Left colon (tissue), 2 donors: ENCODE data around the gene ANKRD23. TPM values are rescaled to one million over a fixed set of nuclear protein-coding genes. Genes with fewer than 3 reads are reported as not detected.
A peak's percentile ranks its signal among the peaks of the same experiment; 100 is the strongest.

Experiments
- ATAC-seq: fragments of 200-7000 bp; cut with Tn5 transposase; one replicate; pipeline ENCODE4 v1.9.1; 2020; ENCODE audit warnings: mild to moderate bottlenecking, moderate library complexity
- DNase-seq, 2 donors: peaks; one replicate each; pipeline ENCODE4 v3.0.0-alpha.2; 2020
- intact Hi-C, 2 donors: fragments of 100-400 bp; cut with DNase I in 1 of 2; cut with micrococcal nuclease in 1 of 2; formaldehyde crosslinking; loops; one replicate each; pipeline versions ENCODE4 v1.11.2 to v1.14.0; 2022; cut with DNase I, micrococcal nuclease
- microRNA-seq, 2 donors: library from miRNA; unstranded; fragments of <30 nt; microRNA quantifications; one replicate each; pipeline versions ENCODE4 v1.1.0 to v1.2.0, GENCODE V29; 2020
- total RNA-seq, 2 donors: library from RNA; stranded (reverse); fragmentation: NEBNext Ultra II Directional; extraction: Animal tissue kit (Norgen Biotek cat#: 25700); gene quantifications; one replicate each; pipeline ENCODE4 v1.2.1, GENCODE V29; 2021
- donor health status: DM: no; HTN: no; CAD: no.
- donor health status: DM: yes; HTN: yes; CAD: no.

ANKRD23 gene
- total RNA-seq, 2 donors from 2014 or later, result 3.7 to 4.3 TPM

DNA sequence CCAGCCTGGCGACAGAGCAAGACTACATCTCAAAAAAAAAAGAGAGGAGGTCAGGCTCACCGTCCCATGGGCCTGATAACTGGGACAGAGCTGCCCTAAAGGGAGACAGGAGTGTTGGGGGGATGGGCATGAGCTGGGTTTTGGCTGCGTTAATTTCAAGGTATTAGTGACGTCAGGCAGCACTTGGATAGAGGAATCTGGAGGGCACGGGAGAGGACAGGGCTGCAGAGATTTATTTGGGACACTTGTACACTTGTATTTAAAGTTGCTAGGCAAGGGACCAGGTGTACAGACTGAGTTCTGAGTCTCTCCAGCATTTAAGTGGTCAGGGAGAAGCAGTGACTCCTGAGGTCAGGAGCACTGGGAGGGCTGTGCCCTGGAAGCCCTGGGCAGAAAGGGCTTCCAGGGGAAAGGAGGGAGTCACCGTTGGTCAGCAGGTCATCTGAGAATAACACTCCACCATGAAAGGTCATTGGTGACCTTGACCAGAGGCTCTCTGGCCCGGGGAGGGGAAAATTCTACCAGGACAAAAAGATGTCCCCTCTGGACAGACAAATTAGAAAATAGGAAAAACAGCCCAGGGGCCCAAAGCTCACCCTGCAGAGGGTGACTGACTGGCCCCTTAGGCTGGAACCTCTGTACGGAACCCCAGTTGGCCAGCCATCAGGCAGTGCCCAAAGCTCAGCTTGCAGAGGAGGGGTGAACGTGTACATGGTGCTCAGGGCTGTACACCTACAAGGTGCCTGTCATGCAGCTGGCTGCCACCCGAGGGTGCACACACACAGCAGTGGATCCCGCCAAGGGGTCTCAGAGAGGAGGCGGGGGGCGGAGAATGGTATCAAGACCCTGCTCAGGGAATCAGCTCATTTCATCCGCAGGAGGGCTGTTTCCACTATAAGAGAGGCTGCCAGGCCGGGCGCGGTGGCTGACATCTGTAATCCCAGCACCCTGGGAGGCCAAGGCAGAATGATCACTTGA, 50.8 kb downstream of the ANKRD23 start:
- intact Hi-C loops, result no loop called here
- DNase-seq (no peak), ATAC-seq (no peak)

DNA sequence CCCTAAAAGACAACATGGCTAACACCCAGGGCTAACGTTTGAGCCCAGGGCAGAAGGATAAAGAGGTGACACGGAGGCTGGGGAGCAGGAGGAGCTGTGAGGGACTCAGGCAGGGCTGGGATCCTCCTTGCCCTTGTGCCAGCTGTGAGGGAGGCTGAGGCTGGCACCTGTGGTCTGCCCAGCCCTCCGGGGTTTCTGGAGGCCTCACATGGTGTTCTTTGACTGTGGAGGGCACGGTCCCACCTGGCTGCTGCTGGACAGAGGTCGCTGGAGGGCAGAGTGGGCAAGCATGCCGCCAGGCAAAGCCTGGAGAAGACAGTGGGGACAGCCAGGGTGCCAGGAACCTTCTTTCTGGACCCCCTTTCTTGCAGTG, 54.6 kb downstream of the ANKRD23 start:
- ATAC-seq, result peak; percentile 41
- intact Hi-C loops, result no loop called here
- no peak for DNase-seq

DNA sequence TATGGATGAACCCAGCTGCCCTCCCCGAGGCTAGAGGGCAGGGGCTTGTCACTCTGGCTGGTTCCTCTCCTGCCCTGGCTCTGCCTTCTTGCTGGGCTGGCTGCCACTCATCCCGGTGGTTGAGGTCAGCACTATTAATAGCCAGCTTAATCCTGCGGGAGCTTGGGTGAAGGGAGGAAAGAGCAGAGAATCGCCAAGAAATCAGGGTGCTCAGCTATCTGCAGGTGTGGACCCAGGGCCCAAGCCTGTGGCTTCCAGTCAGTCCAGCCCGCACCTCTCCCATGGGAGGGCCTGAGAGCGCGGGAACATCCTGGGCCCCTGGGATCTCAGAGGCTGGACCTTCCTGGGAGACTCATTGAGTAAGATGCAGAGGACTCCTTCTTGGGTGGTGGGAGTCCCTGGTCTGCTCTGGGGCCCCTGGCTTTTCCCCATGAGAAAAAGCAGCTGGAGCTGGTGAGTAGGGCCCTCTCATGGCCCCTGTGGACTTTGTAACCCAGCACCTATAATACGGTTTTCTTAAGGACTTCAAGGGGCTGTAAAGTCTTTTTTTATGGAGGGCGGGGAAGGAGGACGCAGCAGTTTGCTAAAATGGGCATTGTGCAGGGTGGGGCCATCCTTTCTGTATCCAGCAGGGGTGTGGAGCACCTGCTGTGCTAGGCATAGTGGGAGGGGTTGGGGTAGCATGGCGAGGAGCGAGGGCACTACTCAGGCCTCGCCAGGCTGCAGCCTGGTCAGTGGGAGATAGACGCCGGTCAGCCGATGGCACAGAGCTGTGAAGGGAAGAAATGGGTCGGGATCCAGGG, 55.2 kb downstream of the ANKRD23 start:
- intact Hi-C loops, result no loop called here
- DNase-seq (peak; percentile 80 to 92), ATAC-seq (peak; percentile 84)

Small RNAs within 50 kb of the gene (microRNA-seq; reads per million reads assigned to microRNA genes)
- 9.6 to 12.2 reads per million in 2 donors for gene MIR3127

Other genes starting within 250 kb of the ANKRD23 start
- 10 to 100 TPM; 39.3 to 40.7 TPM for gene KANSL3, start 205.7 kb downstream of the ANKRD23 start, total RNA-seq
- gene FER1L5, start 201.3 kb downstream of the ANKRD23 start, total RNA-seq, result under 1 TPM in 1 of 2 donors, not detected in 1; 0.08 TPM
- 10 to 100 TPM; 14.6 to 16.3 TPM for gene LMAN2L, start 104.0 kb downstream of the ANKRD23 start, total RNA-seq
- 100 to 1,000 TPM in 1 of 2 donors, 10 to 100 TPM in 1; 98.5 to 142 TPM for gene CNNM4, start 83.1 kb downstream of the ANKRD23 start, total RNA-seq
- 10 to 100 TPM; 25.4 to 25.8 TPM for gene CNNM3, start 27.8 kb downstream of the ANKRD23 start, total RNA-seq
- 10 to 100 TPM in 1 of 2 donors, 1 to 10 TPM in 1; 9.5 to 11.7 TPM for gene ANKRD39, start 14.0 kb upstream of the ANKRD23 start, total RNA-seq
- gene SEMA4C, start 26.1 kb upstream of the ANKRD23 start, total RNA-seq, result 10 to 100 TPM; 13.2 to 17.5 TPM
- gene FAM178B, start 142.6 kb upstream of the ANKRD23 start, total RNA-seq, result under 1 TPM; 0.22 to 0.34 TPM